Gastroesophageal sphincter (tissue), 3 donors: ENCODE results near the gene KCNJ11.

Experiments used
- POLR2A ChIP-seq, 2 donors: fragments of 450-650 bp; IDR thresholded peaks; one replicate each; pipeline ENCODE4 v1.6.1; 2017; ENCODE audit warnings: antibody characterized with exemption in 2 of 2, mild to moderate bottlenecking in 2 of 2, moderate library complexity in 1 of 2
- POLR2AphosphoS5 ChIP-seq: sonication (generic); formaldehyde crosslinking; IDR thresholded peaks from one replicate; pipeline ENCODE4 v1.6.1; 2017; ENCODE audit warnings: antibody characterized with exemption
- TF ChIP-seq, protein P1 (sequence below), 4 experiments: fragments of 200-600 bp in 2 of 4; fragments of 450-650 bp in 2 of 4; sonication (generic) in 1 of 4; IDR thresholded peaks; one replicate each; pipeline ENCODE4 v1.5.1; 2017 to 2019; ENCODE audit warnings: antibody characterized with exemption in 4 of 4, mild to moderate bottlenecking in 2 of 4, moderate library complexity in 2 of 4

DNA sequence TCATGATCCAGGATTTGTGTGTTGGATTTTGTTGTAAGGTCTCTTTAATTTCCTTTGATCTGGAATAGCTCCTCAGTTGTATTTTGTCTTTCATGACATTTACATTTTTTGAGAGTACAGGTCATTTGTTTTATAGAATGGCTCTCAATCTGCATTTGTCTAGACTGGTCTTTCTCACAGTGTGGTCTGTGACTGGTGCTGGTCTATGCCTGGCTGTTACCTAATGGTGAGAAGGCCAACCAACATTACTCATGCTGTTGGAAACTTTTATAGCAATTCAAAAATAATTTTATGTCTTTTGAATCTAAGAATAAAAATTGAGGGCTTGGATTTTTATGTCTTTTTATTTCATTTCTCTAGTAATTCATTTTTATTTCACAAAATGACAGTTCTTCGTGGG lies 40.8 kb downstream of the KCNJ11 start:
- TF ChIP-seq, protein P1, sequence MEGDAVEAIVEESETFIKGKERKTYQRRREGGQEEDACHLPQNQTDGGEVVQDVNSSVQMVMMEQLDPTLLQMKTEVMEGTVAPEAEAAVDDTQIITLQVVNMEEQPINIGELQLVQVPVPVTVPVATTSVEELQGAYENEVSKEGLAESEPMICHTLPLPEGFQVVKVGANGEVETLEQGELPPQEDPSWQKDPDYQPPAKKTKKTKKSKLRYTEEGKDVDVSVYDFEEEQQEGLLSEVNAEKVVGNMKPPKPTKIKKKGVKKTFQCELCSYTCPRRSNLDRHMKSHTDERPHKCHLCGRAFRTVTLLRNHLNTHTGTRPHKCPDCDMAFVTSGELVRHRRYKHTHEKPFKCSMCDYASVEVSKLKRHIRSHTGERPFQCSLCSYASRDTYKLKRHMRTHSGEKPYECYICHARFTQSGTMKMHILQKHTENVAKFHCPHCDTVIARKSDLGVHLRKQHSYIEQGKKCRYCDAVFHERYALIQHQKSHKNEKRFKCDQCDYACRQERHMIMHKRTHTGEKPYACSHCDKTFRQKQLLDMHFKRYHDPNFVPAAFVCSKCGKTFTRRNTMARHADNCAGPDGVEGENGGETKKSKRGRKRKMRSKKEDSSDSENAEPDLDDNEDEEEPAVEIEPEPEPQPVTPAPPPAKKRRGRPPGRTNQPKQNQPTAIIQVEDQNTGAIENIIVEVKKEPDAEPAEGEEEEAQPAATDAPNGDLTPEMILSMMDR (IDR thresholded peaks at IDR 0.05) = no peak
- TF ChIP-seq POLR2A (IDR thresholded peaks at IDR 0.05) = no peak
- no peak for TF ChIP-seq POLR2AphosphoS5
